HCT116 (cell line): ENCODE results near the gene LHB. TPM values are rescaled to one million over a fixed set of nuclear protein-coding genes. Genes with fewer than 3 reads are reported as not detected.

Experiments used
- ATAC-seq: fragments of 200-7000 bp; cut with Tn5 transposase; 2 replicates; pipeline ENCODE4 v1.9.1; 2020; ENCODE audit warnings: mild to moderate bottlenecking, moderate library complexity
- BruUV-seq: library from RNA; stranded (reverse); fragments of 400-500 nt; replicated peaks from 2 replicates; lab custom pipeline; 2021; lab: Mats Ljungman, UMichigan
- CTCF ChIA-PET: fragments of 300-600 bp; sonication (Branson Sonifier 250); formaldehyde crosslinking; loops from one replicate; lab custom pipeline; 2021; ENCODE audit warnings: antibody characterized with exemption; lab: Charles Lee
- POLR2A ChIA-PET: fragments of 300-600, 350-600 bp; sonication (Branson Sonifier 250); formaldehyde crosslinking; loops from one replicate; lab custom pipeline; 2021; ENCODE audit warnings: antibody characterized with exemption; lab: Charles Lee
- RAD21 ChIA-PET, 2 experiments: fragments of 300-600 bp; sonication (Branson Sonifier 250); formaldehyde crosslinking; loops; one replicate each; lab custom pipeline; 2023; ENCODE audit warnings: low total read pairs in 2 of 2; ENCODE audit not compliant: uncharacterized antibody in 2 of 2, unreplicated experiment in 2 of 2, low non-redundant PET in 1 of 2; lab: Charles Lee
- DNase-seq: peaks from one replicate; pipeline ENCODE4 v3.0.0-alpha.2; 2010; ENCODE audit warnings: low read depth, low spot score
- H2AFZ ChIP-seq: fragments of 200-600 bp; shearing (Covaris generic), sonication (generic); 2 replicates; pipeline ENCODE4 v1.6.1; 2017; ENCODE audit warnings: low read depth, mixed run types, mixed read lengths, antibody characterized with exemption, low read length; ENCODE audit not compliant: poor library complexity, severe bottlenecking
- H3K27ac ChIP-seq: 2 replicates; pipeline ENCODE4 v1.5.1; 2012; ENCODE audit warnings: low read depth, low read length
- H3K27me3 ChIP-seq: fragments of 200-600 bp; sonication (generic); 2 replicates; pipeline ENCODE4 v1.6.1; 2016; ENCODE audit warnings: mixed run types, low read length, mixed read lengths; ENCODE audit not compliant: insufficient read depth
- H3K36me3 ChIP-seq, 2 experiments: fragments of 200-500 bp in 1 of 2; fragments of 200-600 bp in 1 of 2; sonication (Bioruptor generic) in 1 of 2; sonication (generic) in 1 of 2; 2 replicates each; pipeline versions ENCODE4 v1.5.1 to v1.6.1; 2014 to 2016; ENCODE audit warnings: low read length in 2 of 2, inconsistent platforms in 1 of 2, mixed read lengths in 1 of 2, mixed run types in 1 of 2; ENCODE audit not compliant: insufficient read depth in 2 of 2, control insufficient read depth in 1 of 2
- H3K4me1 ChIP-seq, 2 experiments: fragments of 200-600 bp in 1 of 2; sonication (generic) in 1 of 2; 2 replicates each; pipeline versions ENCODE4 v1.5.1 to v1.6.1; 2012 to 2017; ENCODE audit warnings: low read length in 2 of 2, inconsistent platforms in 1 of 2, mild to moderate bottlenecking in 1 of 2, mixed read lengths in 1 of 2, mixed run types in 1 of 2, moderate library complexity in 1 of 2; ENCODE audit not compliant: insufficient read depth in 2 of 2, control insufficient read depth in 1 of 2
- H3K4me2 ChIP-seq: fragments of 200-600 bp; sonication (generic); 2 replicates; pipeline ENCODE4 v1.6.1; 2017; ENCODE audit warnings: mixed run types, low read length, mixed read lengths
- H3K4me3 ChIP-seq, 2 experiments: fragments of 200-600 bp in 1 of 2; sonication (generic) in 1 of 2; replicated peaks in 1 of 2; 2 replicates each; pipeline ENCODE4 v1.5.1; 2011 to 2016; ENCODE audit warnings: low read length in 2 of 2, control low read depth in 1 of 2, low read depth in 1 of 2, mild to moderate bottlenecking in 1 of 2, mixed read lengths in 1 of 2, mixed run types in 1 of 2
- H3K79me2 ChIP-seq: fragments of 200-600 bp; sonication (generic); 2 replicates; pipeline ENCODE4 v1.6.1; 2017; ENCODE audit warnings: mild to moderate bottlenecking, mixed run types, low read length, moderate library complexity, mixed read lengths; ENCODE audit not compliant: insufficient read depth
- H3K9ac ChIP-seq: fragments of 200-600 bp; sonication (generic); 2 replicates; pipeline ENCODE4 v1.6.1; 2016; ENCODE audit warnings: low read length, mixed read lengths
- H3K9me2 ChIP-seq: fragments of 200-600 bp; sonication (generic), shearing (Covaris generic); 2 replicates; pipeline ENCODE4 v1.6.1; 2017; ENCODE audit warnings: mixed run types, mild to moderate bottlenecking, moderate library complexity; ENCODE audit not compliant: insufficient read depth
- H3K9me3 ChIP-seq, 2 experiments: fragments of 200-500 bp in 1 of 2; fragments of 200-600 bp in 1 of 2; sonication (Bioruptor generic) in 1 of 2; sonication (generic) in 1 of 2; 2 replicates each; pipeline ENCODE4 v1.6.1; 2014 to 2017; ENCODE audit warnings: low read length in 2 of 2, mixed read lengths in 2 of 2, inconsistent platforms in 1 of 2, low read depth in 1 of 2, mild to moderate bottlenecking in 1 of 2, mixed run types in 1 of 2, moderate library complexity in 1 of 2; ENCODE audit not compliant: control insufficient read depth in 1 of 2, insufficient read depth in 1 of 2
- H4K20me1 ChIP-seq: fragments of 200-600 bp; sonication (generic), shearing (Covaris generic); 2 replicates; pipeline ENCODE4 v1.6.1; 2017; ENCODE audit warnings: mixed run types, mild to moderate bottlenecking, moderate library complexity; ENCODE audit not compliant: insufficient read depth
- CBX3 ChIP-seq: IDR thresholded peaks from 2 replicates; pipeline ENCODE4 v1.6.1; 2012; ENCODE audit warnings: low read depth
- ELF1 ChIP-seq: IDR thresholded peaks from 2 replicates; pipeline ENCODE4 v1.6.1; 2012; ENCODE audit warnings: low read depth, borderline replicate concordance
- JUND ChIP-seq: IDR thresholded peaks from 2 replicates; pipeline ENCODE4 v1.6.1; 2012
- MAX ChIP-seq: IDR thresholded peaks from 2 replicates; pipeline ENCODE4 v1.6.1; 2012
- POLR2AphosphoS5 ChIP-seq: IDR thresholded peaks from 2 replicates; pipeline ENCODE4 v1.6.1; 2011; ENCODE audit warnings: mild to moderate bottlenecking, low read depth, low read length, moderate library complexity
- REST ChIP-seq: IDR thresholded peaks from 2 replicates; pipeline ENCODE4 v1.6.1; 2012; ENCODE audit warnings: low read depth
- SIN3A ChIP-seq: IDR thresholded peaks from 2 replicates; pipeline ENCODE4 v1.6.1; 2012; ENCODE audit warnings: low read depth
- SP1 ChIP-seq: IDR thresholded peaks from 2 replicates; pipeline ENCODE4 v1.6.1; 2012; ENCODE audit warnings: low read depth
- TCF7L2 ChIP-seq: IDR thresholded peaks from 2 replicates; pipeline ENCODE4 v1.7.0; 2011; ENCODE audit warnings: borderline replicate concordance, inconsistent platforms; ENCODE audit not compliant: insufficient read depth, insufficient read length; ENCODE audit errors: extremely low read depth
- intact Hi-C: fragments of 100-400 bp; cut with micrococcal nuclease; formaldehyde crosslinking; loops from 2 replicates; pipeline ENCODE4 v1.10.0; 2022
- total RNA-seq: library from RNA; stranded (reverse); gene quantifications from one replicate; pipeline ENCODE4 v1.2.1, GENCODE V29; 2021; ENCODE audit not compliant: unreplicated experiment

Gene LHB
- total RNA-seq, 1 experiment from 2014 or later = 3.7 TPM

- TF ChIP-seq MAX (no peak), CBX3 (no peak), POLR2AphosphoS5 (no peak), SP1 (no peak)
Measured at GRCh38 chr19:48968179-48968661, 48.7 kb downstream of the LHB start (continued).

- no TSS peak for BruUV-seq
- Histone ChIP-seq H3K9ac (no peak overlapping the region), H3K27me3 (no peaks in the 10 kb centered on the region), H3K36me3 (peaks cover 3 to 26% of the 10 kb centered on the region in 2 experiments; a peak in 3 of 4 replicates), H3K79me2 (peaks cover 16% of the 10 kb centered on the region), H3K9me2 (no peaks in the 10 kb centered on the region), H3K9me3 (no peaks in the 10 kb centered on the region), H2AFZ (no peak overlapping the region), H3K27ac (peak overlapping the region; percentile 75), H3K4me2 (peak overlapping the region; percentile 83; the same call in 1 of the 2 replicates), H3K4me3 (peak overlapping the region in 1 of 2 experiments; percentile 84; a peak in 1 of 4 replicates), H3K4me1 (peaks cover 19 to 46% of the 10 kb centered on the region in 2 experiments), H4K20me1 (peaks cover 9% of the 10 kb centered on the region; the same call in 1 of the 2 replicates)
- RAD21 ChIA-PET = interaction anchor here in 1 of 2 experiments (0.7 kb wide), 1 partner anchor 31 kb away, joined by 3 read pairs; no protein-coding TSS in a partner anchor
- ATAC-seq = no peak
- CTCF ChIA-PET = interaction anchor here (1.2 kb wide), 1 partner anchor 125 kb away, joined by 4 read pairs; no protein-coding TSS in a partner anchor
- no peak for DNase-seq
- POLR2A ChIA-PET = interaction anchor here (0.6 to 2.4 kb wide), 10 partner anchors 9 to 216 kb away, joined by 3 to 7 read pairs (median 3); partner anchors contain the start of genes GYS1, PPP1R15A and RUVBL2
- TF ChIP-seq CBX3 (peak; percentile 48; the same call in 1 of the 2 replicates), MAX (peak; percentile 53; the same call in 1 of the 2 replicates), REST (no peak), SP1 (no peak; the same call in 1 of the 2 replicates), JUND (peak; percentile 41; the same call in 1 of the 2 replicates), ELF1 (no peak; the same call in 1 of the 2 replicates), TCF7L2 (no peak), SIN3A (0 out of 2 replicates have a peak, but pooled peaks have one; percentile 5)
- intact Hi-C loops = loop anchor here (5.0 kb wide), 1 partner anchor 95 kb away; the partner anchor contains the start of gene PPP1R15A
Measured at GRCh38 chr19:48967346-48968178, 49.3 kb downstream of the LHB start.
